Measurements from ENCODE around the gene HDAC8.
"Not testable (repeated sequence)": the region's sequence is repeated elsewhere in the genome, so short reads cannot be mapped to it uniquely, and the experiment has no call there.

HDAC8 gene

GRCh38 chrX:72368796-72369195 lies 203.8 kb downstream of the HDAC8 start:
- no peak for DNase-seq

- DNase-seq = no peak
These were observed 205.1 kb downstream of the HDAC8 start for GRCh38 chrX:72367516-72367915.

- DNase-seq = no peak
These were observed 205.8 kb downstream of the HDAC8 start for GRCh38 chrX:72366701-72367454.

GRCh38 chrX:72366178-72366577 lies 206.5 kb downstream of the HDAC8 start:
- DNase-seq = no peak

- no peak for DNase-seq
These were observed 207.5 kb downstream of the HDAC8 start for GRCh38 chrX:72365126-72365525.

GRCh38 chrX:72360326-72360725 lies 212.3 kb downstream of the HDAC8 start:
- no peak for DNase-seq

- DNase-seq = no peak
These were observed 214.3 kb downstream of the HDAC8 start for GRCh38 chrX:72358313-72358712.

GRCh38 chrX:72352786-72353185 lies 219.9 kb downstream of the HDAC8 start:
- DNase-seq = no peak

- DNase-seq = no peak
These were observed 220.9 kb downstream of the HDAC8 start for GRCh38 chrX:72351606-72352334.

- no peak for DNase-seq
These were observed 223.5 kb downstream of the HDAC8 start for GRCh38 chrX:72349190-72349589.

GRCh38 chrX:72348247-72348979 lies 224.2 kb downstream of the HDAC8 start:
- DNase-seq = no peak

GRCh38 chrX:72347366-72347765 lies 225.3 kb downstream of the HDAC8 start:
- DNase-seq = no peak

GRCh38 chrX:72346302-72346949 lies 226.2 kb downstream of the HDAC8 start:
- DNase-seq = no peak

- no peak for DNase-seq
These were observed 232.0 kb downstream of the HDAC8 start for GRCh38 chrX:72340626-72341025.

GRCh38 chrX:72340041-72340440 lies 232.6 kb downstream of the HDAC8 start:
- no peak for DNase-seq

- no peak for DNase-seq
These were observed 242.5 kb downstream of the HDAC8 start for GRCh38 chrX:72330131-72330530.

GRCh38 chrX:72326605-72327300 lies 245.9 kb downstream of the HDAC8 start:
- DNase-seq = no peak

GRCh38 chrX:72319651-72320050 lies 253.0 kb downstream of the HDAC8 start:
- DNase-seq = not testable (repeated sequence)

GRCh38 chrX:72317139-72317538 lies 255.5 kb downstream of the HDAC8 start:
- no peak for DNase-seq

GRCh38 chrX:72316408-72317110 lies 256.1 kb downstream of the HDAC8 start:
- DNase-seq = no peak

- DNase-seq = no peak
These were observed 257.8 kb downstream of the HDAC8 start for GRCh38 chrX:72314881-72315280.

Measured in kidney glomerular epithelial cell (primary cell).